NCI-H526 (cell line): ENCODE data around the gene KCNMA1.

Experiments
- DNase-seq, 2 experiments: peaks; one replicate each; lab custom pipeline; 2025; lab: John Stamatoyannopoulos, UW

The KCNMA1 gene

GRCh38 chr10:77555591-77556212 lies 81.9 kb downstream of the KCNMA1 start:
- DNase-seq = no peak

DNA sequence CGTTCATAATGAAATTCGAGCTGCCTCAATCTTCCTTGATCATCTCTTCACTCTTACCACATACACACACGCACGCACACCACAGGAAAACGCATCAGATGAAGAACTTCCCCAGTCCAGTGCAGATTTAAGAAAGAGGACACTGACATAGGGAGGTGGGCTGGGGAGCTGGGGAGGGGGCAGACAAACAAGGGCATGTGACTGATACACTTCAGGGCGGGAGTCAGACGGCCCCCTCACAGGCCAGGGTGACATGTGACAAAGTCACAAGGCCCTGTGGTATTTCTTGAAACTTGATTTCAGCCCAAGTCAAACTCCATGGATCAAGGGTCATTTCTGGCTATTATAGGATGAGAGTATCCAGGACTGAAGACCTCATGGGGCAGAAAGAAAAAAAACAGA lies 82.6 kb downstream of the KCNMA1 start:
- no peak for DNase-seq

DNA sequence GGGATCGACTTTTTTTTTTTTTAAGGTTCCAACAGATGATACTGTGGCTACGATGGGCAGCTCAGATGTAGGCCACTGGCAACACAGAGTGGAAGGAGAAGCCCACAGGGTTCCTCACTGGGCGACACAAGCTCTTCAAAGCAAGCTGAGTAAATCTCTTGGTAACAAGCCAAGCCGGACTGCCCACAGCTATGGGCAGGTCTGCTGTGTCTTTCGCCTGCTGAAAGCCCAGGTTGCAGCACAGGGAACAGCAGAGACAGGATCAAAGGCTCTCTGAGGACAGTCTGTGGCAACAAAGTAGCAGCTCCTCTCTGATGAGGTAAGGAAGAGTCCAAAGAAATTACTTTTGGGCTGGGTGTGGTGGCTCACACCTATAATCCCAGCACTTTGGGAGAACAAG lies 83.6 kb downstream of the KCNMA1 start:
- DNase-seq = no peak

DNA sequence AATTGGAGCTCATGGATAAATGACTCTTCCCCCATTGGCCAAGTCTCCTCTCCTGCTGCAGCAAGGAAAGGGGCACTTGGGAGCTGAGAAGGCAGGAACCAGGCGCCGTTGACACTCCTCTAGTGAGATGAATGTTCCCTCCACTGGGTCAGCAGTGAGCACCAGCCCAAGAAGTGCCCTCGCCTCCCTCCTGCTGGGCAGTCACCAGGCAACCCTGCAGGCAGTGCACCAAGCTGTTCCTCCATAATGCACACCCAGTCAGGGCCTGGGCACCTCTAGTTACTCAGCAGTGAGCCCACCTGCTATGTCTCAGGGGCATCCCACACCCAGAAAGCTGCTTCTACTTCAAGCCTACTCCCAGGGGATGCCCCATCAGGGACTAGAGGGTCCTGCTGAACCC lies 84.3 kb downstream of the KCNMA1 start:
- no peak for DNase-seq

DNA sequence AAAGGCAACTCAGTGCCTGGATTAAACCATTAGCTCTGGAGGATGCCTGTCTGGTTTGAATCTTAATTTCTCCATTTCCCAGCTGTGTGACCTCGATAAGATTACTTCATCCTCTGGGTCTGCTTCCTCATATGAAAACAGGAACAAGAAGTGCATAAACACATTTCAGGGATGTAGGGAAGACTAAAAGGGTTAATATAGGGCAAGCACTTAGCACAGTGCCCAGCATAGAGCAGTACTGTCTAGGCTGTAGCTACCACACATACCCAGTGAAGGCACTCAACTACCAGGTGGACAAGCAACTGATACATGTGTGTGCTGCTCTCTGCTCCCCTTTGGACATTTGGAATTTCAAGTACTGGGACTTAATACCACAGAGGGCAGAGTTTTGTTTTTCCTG lies 85.4 kb downstream of the KCNMA1 start:
- no peak for DNase-seq

GRCh38 chr10:77550378-77550777 lies 87.2 kb downstream of the KCNMA1 start:
- no peak for DNase-seq

DNA sequence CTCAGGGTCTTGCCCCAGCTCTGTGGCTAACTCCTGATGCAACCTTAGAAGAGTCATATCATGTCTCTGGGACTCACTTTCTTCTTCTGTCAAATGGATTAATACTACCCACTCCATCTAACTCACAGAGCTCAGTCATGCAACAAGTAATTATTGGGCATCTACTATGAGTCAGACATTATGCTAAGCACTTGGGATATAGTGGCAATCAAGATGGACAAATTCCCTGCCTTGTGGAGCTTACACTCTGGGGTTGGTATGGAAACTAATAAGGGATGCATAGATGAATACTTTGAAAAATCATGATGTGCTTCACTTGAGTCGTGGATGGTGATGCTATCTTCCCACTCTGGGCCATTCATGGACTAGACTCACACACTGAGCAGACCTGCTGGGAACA lies 88.9 kb downstream of the KCNMA1 start:
- DNase-seq = no peak

DNA sequence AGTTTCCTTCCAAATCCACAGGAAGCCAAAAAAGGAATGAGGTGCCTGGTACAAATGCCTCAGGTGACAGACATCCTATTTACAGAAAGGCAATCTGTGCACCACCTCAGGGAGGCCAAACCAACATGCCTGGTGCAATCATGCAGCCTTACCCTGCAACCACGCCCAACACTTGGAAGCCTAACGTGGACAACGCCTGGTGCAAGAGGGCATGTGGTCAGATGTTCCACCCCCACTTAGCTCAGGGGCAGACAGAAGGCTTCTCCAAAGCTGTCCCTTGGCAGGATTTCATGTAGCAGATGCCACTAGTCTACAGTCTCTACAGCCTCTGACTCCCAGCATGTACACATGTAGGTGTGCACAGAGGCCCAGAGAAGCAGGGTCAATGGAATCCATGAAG lies 89.5 kb downstream of the KCNMA1 start:
- no peak for DNase-seq

GRCh38 chr10:77547307-77548050 lies 90.1 kb downstream of the KCNMA1 start:
- DNase-seq = no peak

GRCh38 chr10:77546042-77546441 lies 91.6 kb downstream of the KCNMA1 start:
- no peak for DNase-seq

DNA sequence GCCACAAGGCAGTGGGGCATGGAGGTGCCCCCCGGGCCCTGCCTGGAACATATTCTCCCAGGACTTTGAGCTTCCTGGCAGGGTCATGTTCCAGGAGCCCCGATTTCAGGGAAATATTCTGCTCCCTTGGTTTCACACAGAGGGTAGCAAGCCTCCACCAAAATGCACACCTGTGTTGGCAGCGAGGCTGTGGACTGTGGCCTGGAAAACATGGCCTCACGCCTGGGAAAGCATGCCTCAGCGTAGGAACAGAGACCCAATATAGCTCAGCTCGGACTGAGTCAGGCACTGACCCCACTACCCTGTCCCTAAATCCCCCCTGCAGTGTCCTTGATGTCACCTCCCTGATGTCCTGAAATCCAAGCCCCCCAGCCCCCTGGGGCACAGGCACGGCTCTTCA lies 92.0 kb downstream of the KCNMA1 start:
- no peak for DNase-seq

DNA sequence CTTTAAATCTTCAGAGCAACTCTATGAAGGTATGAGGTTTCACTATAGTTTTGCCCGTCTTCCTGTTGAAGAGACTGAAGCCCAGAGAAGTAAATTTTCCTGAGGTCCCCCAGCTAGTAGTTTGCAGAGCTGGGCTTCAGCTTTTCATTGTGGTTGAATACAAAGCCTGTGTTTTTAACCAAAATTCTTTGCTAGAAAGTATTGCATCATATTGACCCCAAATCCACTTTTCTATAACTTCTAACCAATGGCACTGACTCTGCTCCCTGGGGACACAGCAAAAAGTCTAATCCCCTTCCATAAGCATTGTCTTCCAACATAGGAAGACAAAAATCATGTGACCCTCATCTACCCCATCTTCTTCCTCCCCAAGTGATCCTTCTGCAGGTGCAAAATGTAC lies 93.0 kb downstream of the KCNMA1 start:
- DNase-seq = no peak

GRCh38 chr10:77542710-77543259 lies 94.8 kb downstream of the KCNMA1 start:
- no peak for DNase-seq

DNA sequence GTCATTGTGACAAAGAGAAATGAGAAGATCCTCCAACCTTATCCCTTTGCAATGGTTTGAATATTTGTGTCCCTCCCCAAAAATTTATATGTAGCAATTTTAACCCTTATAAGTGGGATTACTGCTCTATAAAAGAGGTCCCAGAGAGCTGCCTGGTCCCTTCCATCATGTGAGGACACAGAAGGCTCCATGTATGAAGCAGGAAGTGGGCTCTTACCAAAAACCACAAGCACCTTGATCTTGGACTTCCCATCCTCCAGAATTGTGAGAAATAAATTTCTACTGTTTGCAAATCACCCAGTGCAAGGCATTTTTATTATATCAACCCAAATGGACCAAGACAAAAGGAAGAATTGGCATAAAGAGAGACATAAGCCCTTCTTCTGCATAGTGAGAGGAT lies 95.7 kb downstream of the KCNMA1 start:
- no peak for DNase-seq

DNA sequence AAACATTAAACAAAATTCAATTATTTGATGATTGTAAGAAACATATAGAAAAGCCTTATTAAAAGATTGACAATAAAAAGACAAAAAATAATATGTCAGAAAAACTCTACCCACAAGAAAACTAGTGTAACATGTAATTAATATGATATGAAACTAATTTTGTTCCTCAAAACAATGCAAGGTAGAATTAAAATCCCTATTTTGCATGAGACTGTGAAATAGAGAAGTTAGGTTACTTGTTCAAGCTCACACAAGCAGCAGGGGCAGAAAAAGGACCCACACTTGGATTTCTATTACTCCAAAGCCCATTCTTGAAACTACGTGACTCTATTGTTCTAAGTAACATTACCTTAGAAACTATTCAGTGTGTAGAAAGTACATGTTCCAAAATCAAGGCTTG lies 96.4 kb downstream of the KCNMA1 start:
- DNase-seq = no peak

DNA sequence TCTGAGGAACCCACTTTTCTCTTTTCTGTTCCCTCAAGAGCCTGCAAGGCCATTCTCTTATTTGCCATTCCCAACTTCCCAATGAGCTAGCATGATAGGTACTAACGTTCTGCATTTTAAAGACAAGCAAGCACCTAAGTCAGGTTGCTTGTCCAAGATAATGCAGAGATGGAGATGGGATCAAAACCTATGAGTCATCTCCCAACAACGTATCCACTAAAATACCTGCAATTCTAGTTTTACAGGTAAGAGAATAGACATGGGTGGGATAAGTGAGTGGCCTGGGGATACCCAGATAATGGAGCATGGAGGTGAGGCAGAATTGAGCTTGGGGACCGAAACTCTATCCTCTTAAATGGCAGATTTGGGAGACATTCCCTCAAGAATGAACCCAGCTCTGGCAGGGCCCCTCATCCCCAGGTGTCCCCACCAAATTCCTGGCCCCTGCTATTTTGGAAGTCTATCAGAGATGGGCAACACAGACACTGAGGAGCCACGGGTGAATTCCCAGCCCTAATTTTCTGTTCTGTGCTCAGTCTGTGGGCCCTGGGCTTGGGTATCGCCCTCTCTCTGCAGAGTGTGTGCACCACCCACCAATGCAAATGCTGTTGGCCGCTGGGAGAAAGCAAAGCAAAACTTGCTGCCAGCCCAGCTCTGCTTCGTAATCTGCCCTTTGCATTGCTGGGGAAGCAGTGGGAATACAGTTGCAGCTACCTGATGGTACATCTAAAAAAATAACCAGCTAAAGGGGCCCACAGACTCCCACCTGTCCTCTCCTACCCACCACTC lies 98.3 kb downstream of the KCNMA1 start:
- no peak for DNase-seq

DNA sequence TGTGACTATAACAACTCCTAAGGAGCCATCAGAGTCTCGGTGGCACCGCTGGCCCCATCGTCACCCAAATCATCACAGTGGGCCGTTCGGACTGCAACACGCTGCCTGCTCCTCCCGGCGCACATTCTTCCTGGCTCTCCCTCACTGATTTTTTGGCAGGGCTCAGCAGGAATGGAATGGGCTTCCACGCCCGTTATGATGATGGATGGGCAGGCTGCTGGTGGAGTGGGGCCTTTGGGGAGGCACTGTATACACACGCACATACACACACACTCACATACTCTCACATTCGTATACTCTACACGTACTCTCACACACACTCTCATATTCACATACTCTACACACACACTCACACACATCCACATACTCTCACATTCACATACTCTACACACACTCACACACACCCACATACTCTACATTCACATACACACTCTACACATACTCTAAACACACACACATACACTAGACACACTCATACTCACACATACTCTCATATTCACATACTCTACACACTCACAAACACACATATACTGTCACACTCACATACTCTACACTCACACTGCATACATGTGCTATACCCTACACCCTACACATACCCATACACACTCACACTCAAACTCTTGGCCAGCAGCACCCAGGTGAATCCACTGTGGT lies 99.8 kb downstream of the KCNMA1 start:
- no peak for DNase-seq

DNA sequence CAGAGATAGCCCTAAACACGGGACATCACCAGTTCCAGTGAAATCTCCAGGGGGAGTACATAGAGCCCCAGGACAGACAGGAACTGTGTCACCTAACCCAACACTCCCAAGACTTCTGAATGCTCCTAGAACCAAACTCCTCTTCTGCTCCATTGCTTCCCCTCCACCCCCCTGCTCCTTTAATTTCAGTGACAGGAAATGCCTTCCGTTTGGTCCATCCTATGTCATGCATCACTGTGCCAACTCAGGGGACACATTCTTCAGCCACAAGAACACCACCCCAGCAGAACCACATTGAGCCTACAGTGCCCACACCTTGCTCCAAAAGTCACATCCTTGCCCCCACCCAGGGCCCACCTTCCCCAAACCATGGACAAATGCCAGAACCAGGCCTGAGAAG lies 100.5 kb downstream of the KCNMA1 start:
- no peak for DNase-seq

GRCh38 chr10:77533887-77534278 lies 103.7 kb downstream of the KCNMA1 start:
- peak in 1 of 2 experiments; percentile 8 for DNase-seq

DNA sequence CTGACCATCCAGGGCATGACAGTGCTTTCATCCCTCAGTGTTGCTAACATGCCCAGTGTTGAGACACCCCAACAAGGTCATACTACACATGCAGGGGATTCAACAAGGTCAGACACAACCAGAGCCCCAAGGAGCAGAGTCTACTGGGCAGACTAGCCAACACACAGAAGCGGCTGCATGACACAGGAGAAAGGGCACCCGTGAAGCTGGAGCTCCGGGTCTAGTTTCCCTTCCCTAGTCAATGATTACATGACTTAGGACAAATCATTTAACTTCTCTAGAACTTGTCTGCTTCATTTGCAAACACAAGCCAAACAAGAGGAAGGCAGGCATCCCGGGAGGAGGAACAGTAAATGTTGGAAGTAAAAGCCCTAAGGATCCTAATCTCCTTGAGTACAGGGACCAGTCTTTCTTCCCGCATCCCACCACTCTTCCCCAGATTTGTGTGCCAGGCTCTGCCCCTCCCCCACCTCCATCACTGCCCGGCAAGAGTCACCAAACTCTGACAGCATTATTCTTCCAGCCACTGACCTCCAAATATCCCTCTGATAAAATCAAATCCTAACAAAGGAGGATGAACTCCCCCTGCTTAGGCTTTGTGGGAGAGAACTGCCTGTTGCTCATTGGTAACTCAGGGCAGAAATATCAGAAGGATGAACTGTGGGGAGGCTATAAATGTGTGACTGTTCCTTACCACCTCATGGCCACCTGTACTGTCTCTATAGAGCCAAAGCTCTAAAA lies 104.3 kb downstream of the KCNMA1 start:
- DNase-seq = no peak

- DNase-seq = no peak
These were observed 105.5 kb downstream of the KCNMA1 start for GRCh38 chr10:77532068-77532467.
